ENCODE data around the gene ARHGEF39.

ARHGEF39 gene

DNA sequence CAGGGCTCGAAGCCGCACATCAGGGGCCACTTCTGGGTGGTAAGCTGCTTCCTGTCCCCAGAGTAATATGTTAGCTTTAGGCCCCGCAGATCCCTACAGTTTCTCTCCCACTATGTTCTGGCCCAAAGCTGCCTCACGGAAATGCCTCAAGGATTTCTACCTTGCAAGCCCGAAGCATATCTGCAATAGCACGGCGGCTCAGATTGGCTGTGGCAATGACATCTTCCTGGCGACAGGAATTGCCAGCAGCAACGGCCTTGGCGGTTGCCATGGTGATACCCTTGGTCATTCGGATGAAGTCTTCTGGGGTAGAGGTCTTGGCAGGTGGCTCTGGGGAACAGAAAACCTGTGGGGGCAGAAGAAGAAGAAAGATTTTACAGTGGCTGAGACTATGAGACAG lies 35.0 kb upstream of the ARHGEF39 start:
- H3K27ac Mint-ChIP-seq: no peak overlapping the region
- no peak overlapping the region for H3K4me3 Mint-ChIP-seq
- H3K27me3 Mint-ChIP-seq: no peaks in the 10 kb centered on the region
- H3K9me3 Mint-ChIP-seq: no peaks in the 10 kb centered on the region
- H3K4me1 Mint-ChIP-seq (ENCODE audit: low read depth): peaks cover 3% of the 10 kb centered on the region
- DNase-seq: no peak
- H3K36me3 Mint-ChIP-seq (ENCODE audit: low read depth): peaks cover 1% of the 10 kb centered on the region

DNA sequence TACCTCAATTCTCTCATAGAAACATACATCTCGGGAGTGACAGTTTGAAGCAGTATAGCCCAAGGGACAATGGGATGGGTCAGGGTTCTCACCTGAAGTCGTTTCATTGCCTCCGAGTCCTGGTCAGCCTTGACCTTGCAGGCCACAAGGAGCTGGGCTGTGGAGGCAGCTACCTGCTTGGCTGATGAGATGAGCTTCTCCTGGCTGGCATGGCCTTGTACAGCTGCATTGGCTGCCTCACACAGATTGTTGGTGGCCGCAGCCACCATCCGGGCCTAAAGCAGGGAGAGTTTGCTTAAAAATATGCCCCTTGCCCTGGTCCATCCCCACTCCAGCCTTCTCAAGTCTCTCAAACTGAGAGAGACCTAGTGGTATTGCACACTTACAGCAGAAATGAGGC lies 33.2 kb upstream of the ARHGEF39 start:
- no peak overlapping the region for H3K4me3 Mint-ChIP-seq
- H3K9me3 Mint-ChIP-seq: no peaks in the 10 kb centered on the region
- DNase-seq: no peak
- peaks cover 3% of the 10 kb centered on the region for H3K4me1 Mint-ChIP-seq (ENCODE audit: low read depth)
- no peaks in the 10 kb centered on the region for H3K27me3 Mint-ChIP-seq
- no peak overlapping the region for H3K27ac Mint-ChIP-seq
- H3K36me3 Mint-ChIP-seq (ENCODE audit: low read depth): peaks cover 2% of the 10 kb centered on the region

DNA sequence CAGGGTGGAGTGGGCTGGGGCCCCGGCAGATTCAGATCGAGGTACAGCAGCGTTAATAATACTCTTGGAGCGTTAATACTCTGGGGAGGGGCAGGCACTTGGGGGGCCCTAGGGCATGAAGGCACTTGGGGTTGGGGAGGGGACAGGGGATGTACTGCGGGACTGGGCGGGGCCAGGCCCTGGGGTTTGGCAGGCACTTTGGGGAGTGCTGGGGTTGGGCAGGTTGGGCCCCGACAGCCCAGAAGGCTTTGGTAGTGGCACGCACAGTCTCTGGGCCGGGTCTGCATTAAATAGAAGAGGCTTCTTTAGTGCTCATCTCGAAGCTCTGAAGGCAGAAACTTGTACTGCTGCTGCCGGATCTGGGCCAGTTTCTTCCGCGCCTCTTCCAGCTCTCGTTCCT lies 32.5 kb upstream of the ARHGEF39 start:
- H3K36me3 Mint-ChIP-seq (ENCODE audit: low read depth): peaks cover 2% of the 10 kb centered on the region
- H3K27me3 Mint-ChIP-seq: no peaks in the 10 kb centered on the region
- no peak overlapping the region for H3K27ac Mint-ChIP-seq
- H3K9me3 Mint-ChIP-seq: no peaks in the 10 kb centered on the region
- DNase-seq: no peak
- peaks cover 3% of the 10 kb centered on the region for H3K4me1 Mint-ChIP-seq (ENCODE audit: low read depth)
- H3K4me3 Mint-ChIP-seq: no peak overlapping the region

DNA sequence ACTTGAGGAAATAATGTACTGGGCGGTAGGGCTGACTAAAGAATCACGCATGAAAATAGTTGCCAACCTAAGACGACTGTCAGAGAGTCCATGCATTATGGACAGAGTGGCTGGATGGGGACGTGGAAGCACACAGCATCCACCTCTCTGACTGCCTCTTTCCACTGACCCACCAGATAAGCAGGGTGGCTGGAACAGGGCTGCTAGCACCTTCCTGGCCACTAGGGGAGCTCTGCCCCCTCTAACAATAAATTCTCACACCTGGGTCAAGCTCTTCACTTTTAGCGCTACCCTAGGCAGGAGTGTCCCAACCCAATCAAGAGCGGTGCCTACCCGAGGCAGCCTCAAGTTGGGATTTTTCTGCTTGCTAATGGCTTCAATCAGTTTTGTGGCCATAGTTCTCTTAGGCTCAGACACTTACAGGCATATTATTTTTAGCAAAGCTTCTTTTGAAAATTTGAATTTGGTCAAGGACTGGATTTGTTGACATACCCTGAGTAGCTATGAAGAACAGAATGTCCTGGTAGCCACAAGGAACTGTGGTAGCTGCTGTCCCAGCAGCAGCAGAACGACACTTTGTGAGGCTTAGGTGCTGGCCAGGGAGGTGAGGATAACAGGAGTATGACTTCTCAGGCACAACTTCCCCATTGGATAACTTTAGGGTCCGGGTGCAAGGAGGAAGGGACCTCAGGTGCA lies 31.7 kb upstream of the ARHGEF39 start:
- DNase-seq: peak; percentile 70
- Mint-ChIP-seq H3K4me1 (ENCODE audit: low read depth) (peaks cover 6% of the 10 kb centered on the region), H3K27me3 (no peaks in the 10 kb centered on the region), H3K36me3 (ENCODE audit: low read depth) (peaks cover 2% of the 10 kb centered on the region), H3K9me3 (no peaks in the 10 kb centered on the region), H3K27ac (no peak overlapping the region), H3K4me3 (no peak overlapping the region)

DNA sequence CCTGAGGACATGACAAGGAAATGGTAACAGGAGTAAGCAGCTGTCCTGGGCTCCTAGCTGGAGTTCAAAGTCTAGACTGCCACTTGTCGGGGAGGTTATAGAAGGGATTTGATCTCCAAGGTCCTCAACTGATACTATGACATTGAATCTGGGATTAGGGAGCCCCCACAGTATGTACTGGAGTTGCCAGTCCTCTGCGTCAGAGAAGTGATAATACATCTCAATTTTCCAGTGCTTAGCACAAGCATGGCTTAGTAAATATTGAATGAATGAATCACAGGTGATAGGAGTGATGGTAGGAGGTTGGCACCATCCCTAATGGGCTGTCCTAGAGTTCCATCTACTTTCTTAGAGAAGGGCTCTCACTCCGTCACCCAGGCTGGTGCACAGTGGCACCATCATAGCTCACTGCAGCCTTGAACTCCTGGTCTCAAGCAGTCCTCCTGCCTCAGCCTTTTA lies 31.0 kb upstream of the ARHGEF39 start:
- Mint-ChIP-seq H3K4me1 (ENCODE audit: low read depth) (peaks cover 10% of the 10 kb centered on the region), H3K36me3 (ENCODE audit: low read depth) (peaks cover 2% of the 10 kb centered on the region), H3K27me3 (no peaks in the 10 kb centered on the region), H3K9me3 (no peaks in the 10 kb centered on the region), H3K4me3 (no peak overlapping the region), H3K27ac (no peak overlapping the region)
- DNase-seq: no peak

DNA sequence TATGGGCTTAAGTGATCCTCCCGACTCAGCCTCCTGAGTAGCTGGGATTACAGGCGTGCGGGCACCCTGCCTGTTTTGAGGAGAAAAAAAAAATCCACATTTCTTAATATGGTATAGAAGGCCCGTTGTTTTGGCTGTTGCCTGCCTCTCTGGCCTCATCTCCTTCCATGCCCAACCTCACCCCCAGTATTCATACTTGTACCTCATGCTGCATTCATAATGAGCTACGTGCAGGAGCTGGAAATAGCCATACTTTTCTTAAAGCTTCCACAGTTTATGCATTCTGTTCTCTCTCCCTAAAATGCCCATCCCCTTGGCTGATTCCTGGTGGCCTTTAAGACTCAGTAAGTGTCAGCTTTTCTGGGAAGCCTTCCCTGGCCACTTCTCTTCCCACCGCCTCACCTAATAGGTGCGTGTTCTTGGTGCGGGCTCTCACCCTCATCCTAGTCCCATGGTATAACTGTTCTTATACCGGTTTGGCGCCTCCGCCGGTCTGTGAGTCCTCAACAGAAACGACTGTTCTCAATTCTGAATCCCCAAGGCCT lies 26.8 kb upstream of the ARHGEF39 start:
- H3K4me3 Mint-ChIP-seq: peak overlapping the region; percentile 24
- H3K4me1 Mint-ChIP-seq (ENCODE audit: low read depth): peaks cover 32% of the 10 kb centered on the region
- no peaks in the 10 kb centered on the region for H3K9me3 Mint-ChIP-seq
- peaks cover 2% of the 10 kb centered on the region for H3K36me3 Mint-ChIP-seq (ENCODE audit: low read depth)
- DNase-seq: no peak
- H3K27ac Mint-ChIP-seq: peak overlapping the region; percentile 14
- no peaks in the 10 kb centered on the region for H3K27me3 Mint-ChIP-seq

DNA sequence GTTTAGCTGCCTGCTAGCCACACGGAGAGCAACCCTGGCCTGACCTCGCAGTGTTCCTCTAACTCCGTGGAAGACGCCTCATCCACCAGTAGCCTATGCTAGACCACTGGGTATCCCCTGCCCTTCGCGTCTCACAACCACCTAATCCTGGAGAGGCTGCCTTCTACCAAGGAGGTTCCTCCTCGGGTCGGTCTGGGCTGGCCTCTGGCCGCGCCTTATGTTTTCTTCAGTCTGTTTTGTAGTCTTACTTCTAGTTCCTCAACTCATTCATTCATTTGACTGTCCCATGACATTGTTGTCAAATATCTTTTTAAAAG lies 26.3 kb upstream of the ARHGEF39 start:
- H3K36me3 Mint-ChIP-seq (ENCODE audit: low read depth): peaks cover 2% of the 10 kb centered on the region
- H3K9me3 Mint-ChIP-seq: no peaks in the 10 kb centered on the region

DNA sequence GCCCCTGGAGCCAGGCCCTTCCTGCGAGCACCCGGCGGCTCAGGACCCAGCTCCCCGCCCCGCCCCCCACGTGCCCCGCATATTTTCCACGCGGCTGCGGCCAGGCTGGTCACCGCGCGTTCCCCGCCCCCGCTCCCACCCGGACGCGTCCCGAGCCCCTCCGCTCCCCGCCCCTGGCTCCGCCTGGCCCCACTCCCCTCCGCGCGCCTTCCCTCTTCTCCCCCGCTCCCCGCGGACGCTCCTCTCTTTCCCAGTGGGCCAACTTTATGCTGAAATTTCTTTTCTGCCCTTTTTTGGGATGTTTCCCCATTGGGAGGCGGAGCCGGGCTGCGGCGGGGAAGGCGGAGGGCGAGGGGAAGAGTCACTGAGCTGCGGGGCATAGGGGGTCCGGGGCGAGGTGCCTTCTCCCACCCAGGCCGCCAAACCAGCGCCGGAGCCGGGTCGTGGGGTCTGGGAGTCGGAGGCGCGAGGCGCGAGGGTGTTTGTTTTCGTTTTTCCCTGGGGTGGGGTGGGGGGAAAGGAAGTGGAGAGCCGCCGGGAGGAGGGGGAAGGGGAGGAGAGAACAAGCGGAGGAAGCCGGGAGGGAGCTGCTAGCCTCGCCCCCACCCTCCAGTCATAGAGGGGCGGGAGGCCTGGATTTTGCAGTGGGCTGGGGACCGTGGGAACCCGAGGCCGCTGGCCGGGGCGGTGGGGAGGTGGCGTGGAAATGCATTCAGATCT lies 25.8 kb upstream of the ARHGEF39 start:
- Mint-ChIP-seq H3K27me3 (no peaks in the 10 kb centered on the region), H3K27ac (peak overlapping the region; percentile 79), H3K36me3 (ENCODE audit: low read depth) (peaks cover 2% of the 10 kb centered on the region), H3K4me1 (ENCODE audit: low read depth) (peaks cover 29% of the 10 kb centered on the region), H3K4me3 (peak overlapping the region; percentile 76), H3K9me3 (no peaks in the 10 kb centered on the region)
- DNase-seq: peak; percentile 56

More for the DNA sequence above, 26.3 kb upstream of the ARHGEF39 start:
- Mint-ChIP-seq H3K27me3 (no peaks in the 10 kb centered on the region), H3K4me1 (ENCODE audit: low read depth) (peaks cover 29% of the 10 kb centered on the region), H3K27ac (peak overlapping the region; percentile 79), H3K4me3 (peak overlapping the region; percentile 76)
- no peak for DNase-seq

DNA sequence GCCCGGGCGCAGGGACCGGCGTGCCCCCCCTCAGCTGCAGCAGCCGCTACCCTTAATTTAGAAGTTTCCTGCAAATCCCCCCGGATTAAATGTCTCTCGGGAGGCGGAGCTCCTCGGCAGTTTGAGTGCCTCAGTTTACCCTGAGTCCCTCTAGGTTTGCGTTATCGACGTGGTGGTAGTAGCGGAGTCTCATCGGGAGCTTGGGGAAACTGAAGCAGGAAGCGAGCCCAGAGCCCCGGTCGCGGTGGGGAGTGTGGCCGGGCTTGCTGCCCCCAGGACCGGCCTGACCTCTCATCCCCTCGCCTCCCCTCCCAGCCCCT lies 25.3 kb upstream of the ARHGEF39 start:
- H3K27me3 Mint-ChIP-seq: no peaks in the 10 kb centered on the region
- H3K4me1 Mint-ChIP-seq (ENCODE audit: low read depth): peaks cover 29% of the 10 kb centered on the region
- peak overlapping the region; percentile 76 for H3K4me3 Mint-ChIP-seq
- H3K36me3 Mint-ChIP-seq (ENCODE audit: low read depth): peaks cover 2% of the 10 kb centered on the region
- H3K9me3 Mint-ChIP-seq: no peaks in the 10 kb centered on the region
- DNase-seq: peak; percentile 53
- peak overlapping the region; percentile 50 for H3K27ac Mint-ChIP-seq

DNA sequence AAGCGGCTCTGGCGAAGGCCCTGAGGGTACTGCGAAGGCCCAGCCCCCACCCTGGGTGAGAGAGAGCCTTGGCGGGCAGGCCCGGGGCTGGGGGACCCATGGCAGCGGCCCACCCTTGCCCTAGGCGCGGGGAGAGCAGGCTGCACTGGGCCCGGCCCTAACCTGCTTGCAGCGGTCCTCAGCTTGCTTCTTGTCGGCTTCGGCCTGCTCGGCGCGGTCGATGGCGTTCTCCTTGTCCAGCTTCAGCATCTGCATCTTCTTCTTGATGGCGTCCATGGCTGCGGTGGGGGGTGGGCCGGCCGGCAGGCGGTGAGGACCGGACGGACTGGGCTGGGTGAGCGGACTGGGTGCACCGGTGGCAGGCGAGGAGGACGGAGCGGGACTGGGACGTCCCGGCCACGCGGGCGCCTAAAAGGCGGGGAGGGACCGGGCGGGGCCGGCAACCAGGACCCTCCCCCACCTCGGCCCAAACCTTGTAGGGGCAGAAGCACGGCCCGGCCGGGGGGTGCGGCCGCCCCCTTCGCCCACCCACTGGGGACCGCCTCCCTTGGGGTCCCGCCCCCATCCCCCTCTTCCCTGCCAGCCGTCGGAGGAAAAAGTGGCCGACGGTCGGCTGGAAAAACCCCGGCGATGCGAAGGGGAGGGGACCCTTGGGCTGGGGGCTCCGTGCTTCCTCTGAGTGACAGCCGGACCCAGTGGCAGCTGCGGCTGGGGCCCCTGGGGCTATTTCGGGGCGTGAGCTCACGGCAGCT lies 24.7 kb upstream of the ARHGEF39 start, which contains the start of gene TPM2:
Gene TPM2, minus strand, starts transcription at position 384 of the 752 bp plus-strand sequence. Its CDS starts 108 bp downstream, at position 276.
- Mint-ChIP-seq H3K36me3 (ENCODE audit: low read depth) (no peaks in the 10 kb centered on the region), H3K4me3 (peak within 1 kb of the TSS; percentile 76), H3K9me3 (no peaks in the 10 kb centered on the region), H3K27ac (peak within 1 kb of the TSS; percentile 79), H3K4me1 (ENCODE audit: low read depth) (peaks cover 29% of the 10 kb centered on the region), H3K27me3 (no peaks in the 10 kb centered on the region)
- DNase-seq: no peak

DNA sequence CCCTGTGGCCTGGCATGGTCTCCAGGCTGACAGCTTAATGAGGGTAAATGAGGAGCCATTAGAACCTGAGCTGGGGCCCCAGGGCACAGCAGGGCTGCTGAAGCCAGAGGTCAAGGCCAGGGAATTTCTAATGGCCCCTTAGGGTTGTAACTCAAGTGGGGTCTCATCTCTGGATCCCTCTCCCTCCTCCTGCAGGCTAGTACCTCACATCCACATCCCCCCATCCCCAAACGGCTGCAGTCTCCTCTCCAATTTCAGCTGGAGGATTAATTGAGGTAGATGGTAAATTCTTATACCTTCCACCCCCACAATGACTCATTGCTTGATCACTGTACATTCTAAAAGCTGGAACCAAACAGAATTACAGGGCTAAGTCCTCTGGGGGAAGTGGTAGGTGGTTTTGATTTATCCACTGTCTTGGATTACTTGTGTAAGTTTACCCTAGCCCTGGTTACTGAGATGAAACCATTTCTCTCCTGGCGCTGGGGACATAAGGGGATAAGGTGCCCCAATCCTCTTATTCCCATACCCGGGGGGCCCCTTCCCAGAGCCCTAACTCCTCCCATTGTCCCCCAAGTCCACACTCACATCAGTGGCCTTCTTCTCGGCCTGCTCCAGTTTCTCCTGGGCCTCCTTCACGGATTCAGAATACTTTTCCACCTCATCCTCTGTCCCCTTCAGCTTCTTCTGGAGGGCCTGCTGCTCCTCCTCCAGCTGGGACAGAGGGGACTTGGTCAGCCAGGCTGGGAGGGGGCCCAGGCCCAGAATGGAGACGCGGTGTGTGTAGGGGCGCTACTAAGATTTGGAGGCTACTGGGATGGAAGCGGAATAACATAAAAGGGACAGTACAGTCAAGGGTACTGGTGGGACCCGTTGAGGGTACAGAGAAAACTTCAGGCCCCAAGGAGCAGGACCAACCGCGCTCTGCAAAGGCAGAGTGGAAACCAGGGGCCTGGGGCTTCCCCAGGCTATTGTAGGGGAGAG lies 23.9 kb upstream of the ARHGEF39 start:
- Mint-ChIP-seq H3K36me3 (ENCODE audit: low read depth) (no peaks in the 10 kb centered on the region), H3K4me1 (ENCODE audit: low read depth) (peaks cover 29% of the 10 kb centered on the region), H3K27me3 (no peaks in the 10 kb centered on the region), H3K9me3 (no peaks in the 10 kb centered on the region), H3K4me3 (peak overlapping the region; percentile 50), H3K27ac (peak overlapping the region; percentile 72)
- DNase-seq: peak; percentile 50

DNA sequence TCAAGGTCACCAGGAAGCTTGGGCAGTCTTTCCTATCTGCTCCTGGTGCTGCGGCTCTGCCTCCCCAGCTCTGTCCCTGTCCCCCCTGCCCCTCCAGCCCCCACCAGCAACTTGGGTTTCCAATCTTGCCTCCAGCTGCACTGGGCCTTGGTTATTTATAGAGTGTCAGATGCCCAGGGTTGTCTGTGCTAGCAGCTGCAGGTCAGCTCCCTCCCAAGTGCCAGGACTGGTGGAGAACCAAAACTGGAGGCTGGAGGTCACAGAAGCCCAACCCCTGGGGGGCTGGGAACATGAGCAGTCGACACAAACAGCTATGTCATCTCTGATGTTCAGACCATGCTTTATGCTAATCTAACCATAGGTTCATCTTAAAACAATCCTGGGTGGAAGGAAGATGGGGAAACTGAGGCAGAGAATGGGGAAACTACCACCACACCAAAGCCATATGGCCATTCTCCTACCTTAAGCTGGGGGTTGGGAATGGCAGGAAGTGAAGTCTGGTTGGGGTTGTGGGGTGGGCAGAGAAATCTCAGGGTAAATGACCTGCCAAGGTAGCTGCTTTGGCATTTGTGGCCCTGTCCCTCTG lies 23.1 kb upstream of the ARHGEF39 start:
- H3K4me1 Mint-ChIP-seq (ENCODE audit: low read depth): peaks cover 29% of the 10 kb centered on the region
- no peaks in the 10 kb centered on the region for H3K9me3 Mint-ChIP-seq
- H3K27ac Mint-ChIP-seq: peak overlapping the region; percentile 14
- no peak for DNase-seq
- H3K4me3 Mint-ChIP-seq: no peak overlapping the region
- no peaks in the 10 kb centered on the region for H3K36me3 Mint-ChIP-seq (ENCODE audit: low read depth)
- no peaks in the 10 kb centered on the region for H3K27me3 Mint-ChIP-seq

DNA sequence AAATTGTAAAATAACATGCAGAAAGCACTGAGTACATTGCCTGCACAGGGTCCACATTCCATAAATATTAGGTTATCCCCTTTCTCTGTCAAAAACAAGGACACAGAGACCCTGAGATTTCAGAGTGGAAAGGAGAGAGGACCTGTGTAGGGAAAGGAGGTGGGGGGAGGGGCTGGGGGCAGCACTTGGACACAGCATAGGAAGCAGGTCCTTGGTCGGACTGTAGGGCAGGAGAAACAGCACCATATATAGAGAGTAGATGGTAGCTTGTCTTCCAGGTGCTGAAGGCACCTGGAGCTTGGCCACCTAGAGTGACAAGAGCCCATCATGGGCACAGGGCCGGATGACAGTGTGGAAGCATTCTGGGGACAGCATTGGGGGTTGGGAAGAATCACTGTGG lies 22.3 kb upstream of the ARHGEF39 start:
- H3K9me3 Mint-ChIP-seq: no peaks in the 10 kb centered on the region
- H3K27me3 Mint-ChIP-seq: no peaks in the 10 kb centered on the region
- no peaks in the 10 kb centered on the region for H3K36me3 Mint-ChIP-seq (ENCODE audit: low read depth)
- no peak for DNase-seq
- H3K4me3 Mint-ChIP-seq: no peak overlapping the region
- peaks cover 29% of the 10 kb centered on the region for H3K4me1 Mint-ChIP-seq (ENCODE audit: low read depth)
- H3K27ac Mint-ChIP-seq: no peak overlapping the region
